HPDE6-E6E7 (cell line): ENCODE results near the gene ZMAT5.

ENCODE experiments used
- DNase-seq: peaks from one replicate; pipeline ENCODE4 v3.0.0; 2011; ENCODE audit warnings: missing footprints; ENCODE audit errors: extremely low spot score

ZMAT5 gene

GRCh38 chr22:29787371-29787980 is 20.7 kb upstream of the ZMAT5 start:
- DNase-seq: no peak

GRCh38 chr22:29786031-29786430 is 19.2 kb upstream of the ZMAT5 start:
- no peak for DNase-seq

GRCh38 chr22:29784451-29785361 is 17.9 kb upstream of the ZMAT5 start:
- no peak for DNase-seq

GRCh38 chr22:29782061-29782845 is 15.4 kb upstream of the ZMAT5 start:
- peak; percentile 50 for DNase-seq

- DNase-seq: peak; percentile 79
Measured at GRCh38 chr22:29780748-29781676, 14.2 kb upstream of the ZMAT5 start.

GRCh38 chr22:29780220-29780619 is 13.4 kb upstream of the ZMAT5 start:
- no peak for DNase-seq

- peak; percentile 93 for DNase-seq
Measured at GRCh38 chr22:29773233-29773632, 6.4 kb upstream of the ZMAT5 start.

GRCh38 chr22:29772170-29772641 is 5.4 kb upstream of the ZMAT5 start:
- DNase-seq: no peak

- DNase-seq: no peak
Measured at GRCh38 chr22:29769723-29770321, 3.0 kb upstream of the ZMAT5 start.

GRCh38 chr22:29768052-29768693 is 1.4 kb upstream of the ZMAT5 start:
- DNase-seq: no peak

- DNase-seq: peak; percentile 86
Measured at GRCh38 chr22:29767171-29768051, 604 bp upstream of the ZMAT5 start, which contains the start of gene UQCR10. Gene UQCR10, plus strand, starts transcription at chr22:29767369. Its CDS starts 30 bp downstream, at chr22:29767399.

- DNase-seq: no peak
Measured at GRCh38 chr22:29765905-29766631, 739 bp downstream of the ZMAT5 start.

GRCh38 chr22:29762263-29762662 is 4.5 kb downstream of the ZMAT5 start:
- DNase-seq: no peak

GRCh38 chr22:29758959-29759358 is 7.8 kb downstream of the ZMAT5 start:
- no peak for DNase-seq

- DNase-seq: no peak
Measured at GRCh38 chr22:29758068-29758622, 8.7 kb downstream of the ZMAT5 start.

- DNase-seq: no peak
Measured at GRCh38 chr22:29757096-29757495, 9.7 kb downstream of the ZMAT5 start.

GRCh38 chr22:29756341-29756740 is 10.5 kb downstream of the ZMAT5 start:
- no peak for DNase-seq

GRCh38 chr22:29755889-29756288 is 10.9 kb downstream of the ZMAT5 start:
- DNase-seq: no peak
